ENCODE data around the gene PRRT1. TPM values are rescaled to one million over a fixed set of nuclear protein-coding genes. Genes with fewer than 3 reads are reported as not detected.

The PRRT1 gene
- total and polyA plus RNA-seq, 3 donors from 2014 or later: 4.2 to 6.2 (median 6.1) TPM

- no peaks in the 10 kb centered on the region for H3K9me3 ChIP-seq
- intact Hi-C loops (cut with DNase I; ENCODE audit: low total_unique reads): no loop called here
- H3K4me3 ChIP-seq: no peak overlapping the region
- WGBS, 2 donors: 44 to 47% methylated on average over 25 to 55 of the region's 55 CpGs
- H3K27me3 ChIP-seq: no peaks in the 10 kb centered on the region
- TF ChIP-seq POLR2A (IDR thresholded peaks at IDR 0.05): no peak
- TF ChIP-seq CTCF (IDR thresholded peaks at IDR 0.05): no peak
- no peak overlapping the region for H3K27ac ChIP-seq
- H3K4me1 ChIP-seq: peaks cover 22% of the 10 kb centered on the region
- H3K36me3 ChIP-seq (ENCODE audit: low read depth, missing control alignments): no peaks in the 10 kb centered on the region
- DNase-seq: no peak
These were observed 1.5 kb downstream of the PRRT1 start for GRCh38 chr6:32149932-32150870.

GRCh38 chr6:32149092-32149755 lies 2.5 kb downstream of the PRRT1 start:
- H3K27me3 ChIP-seq: no peaks in the 10 kb centered on the region
- TF ChIP-seq CTCF (IDR thresholded peaks at IDR 0.05) (no peak), POLR2A (IDR thresholded peaks at IDR 0.05) (no peak)
- peak overlapping the region in 1 of 2 donors; percentile 6 for H3K4me3 ChIP-seq
- intact Hi-C loops (cut with DNase I; ENCODE audit: low total_unique reads): no loop called here
- H3K27ac ChIP-seq: no peak overlapping the region
- peaks cover 16% of the 10 kb centered on the region for H3K4me1 ChIP-seq
- no peaks in the 10 kb centered on the region for H3K36me3 ChIP-seq (ENCODE audit: low read depth, missing control alignments)
- 69 to 70% methylated on average over 34 to 47 of the region's 47 CpGs for WGBS, 2 donors
- no peaks in the 10 kb centered on the region for H3K9me3 ChIP-seq
- DNase-seq: no peak

- Histone ChIP-seq H3K9me3 (no peaks in the 10 kb centered on the region), H3K4me3 (peak overlapping the region; percentile 6 to 12), H3K27ac (no peak overlapping the region), H3K4me1 (peaks cover 16% of the 10 kb centered on the region), H3K27me3 (no peaks in the 10 kb centered on the region), H3K36me3 (ENCODE audit: low read depth, missing control alignments) (no peaks in the 10 kb centered on the region)
- WGBS, 2 donors: 49 to 50% methylated on average over 39 of the region's 39 CpGs
- DNase-seq: peak; percentile 73
- intact Hi-C loops (cut with DNase I; ENCODE audit: low total_unique reads): no loop called here
- TF ChIP-seq POLR2A (IDR thresholded peaks at IDR 0.05) (no peak), CTCF (IDR thresholded peaks at IDR 0.05) (no peak)
These were observed 3.2 kb downstream of the PRRT1 start for GRCh38 chr6:32148289-32149091.

GRCh38 chr6:32147401-32148132 lies 4.2 kb downstream of the PRRT1 start:
- Histone ChIP-seq H3K4me3 (no peak overlapping the region), H3K36me3 (ENCODE audit: low read depth, missing control alignments) (no peaks in the 10 kb centered on the region), H3K9me3 (no peaks in the 10 kb centered on the region), H3K27me3 (no peaks in the 10 kb centered on the region), H3K27ac (no peak overlapping the region), H3K4me1 (peaks cover 10% of the 10 kb centered on the region)
- DNase-seq: no peak
- 82 to 97% methylated on average over 4 of the region's 4 CpGs for WGBS, 2 donors
- intact Hi-C loops (cut with DNase I; ENCODE audit: low total_unique reads): no loop called here
- no peak for TF ChIP-seq CTCF (IDR thresholded peaks at IDR 0.05)
- TF ChIP-seq POLR2A (IDR thresholded peaks at IDR 0.05): no peak
